IMR-90 (cell line): ENCODE measurements around the gene TNFRSF9. TPM values are rescaled to one million over a fixed set of nuclear protein-coding genes. Genes with fewer than 3 reads are reported as not detected.
A peak's percentile ranks its signal among the peaks of the same experiment; 100 is the strongest.

Experiments used
- ATAC-seq: fragments of 200-7000 bp; cut with Tn5 transposase; 2 replicates; pipeline ENCODE4 v1.9.1; 2020; ENCODE audit warnings: low read depth, mild to moderate bottlenecking, moderate library complexity
- BruUV-seq: library from RNA; stranded (reverse); fragments of 400-500 nt; replicated peaks from 2 replicates; lab custom pipeline; 2021; lab: Mats Ljungman, UMichigan
- CTCF ChIA-PET: fragments of 300-600 bp; formaldehyde crosslinking; extraction: SDS; loops from one replicate; lab custom pipeline; 2021; ENCODE audit warnings: antibody characterized with exemption; lab: Yijun Ruan, JAX
- POLR2A ChIA-PET: fragments of 300-600 bp; sonication (Branson Sonifier 250); formaldehyde crosslinking; loops from one replicate; lab custom pipeline; 2022; ENCODE audit warnings: antibody characterized with exemption; ENCODE audit not compliant: unreplicated experiment; lab: Charles Lee
- DNase-seq: peaks from one replicate; pipeline ENCODE4 v3.0.0; 2013
- H2AFZ ChIP-seq: replicated peaks from 2 replicates; pipeline ENCODE3; 2013; ENCODE audit warnings: low read length, mild to moderate bottlenecking; ENCODE audit not compliant: poor library complexity
- H2AK5ac ChIP-seq: 2 replicates; pipeline ENCODE4 v1.6.1; 2013; ENCODE audit warnings: low read depth, low read length, inconsistent platforms
- H2AK9ac ChIP-seq: replicated peaks from 2 replicates; pipeline ENCODE3; 2013; ENCODE audit warnings: mild to moderate bottlenecking, low read depth, low read length, moderate library complexity; ENCODE audit not compliant: poor library complexity
- H2BK120ac ChIP-seq: 2 replicates; pipeline ENCODE4 v1.6.1; 2013; ENCODE audit warnings: low read depth, low read length, inconsistent platforms
- H2BK15ac ChIP-seq: 3 replicates; pipeline ENCODE4 v1.6.1; 2013; ENCODE audit warnings: low read depth, low read length, inconsistent platforms
- H2BK20ac ChIP-seq: 2 replicates; pipeline ENCODE4 v1.6.1; 2013; ENCODE audit warnings: low read depth, mild to moderate bottlenecking, inconsistent platforms, low read length, moderate library complexity
- H2BK5ac ChIP-seq: 2 replicates; pipeline ENCODE4 v1.6.1; 2013; ENCODE audit warnings: mild to moderate bottlenecking, low read depth, low read length, inconsistent platforms; ENCODE audit not compliant: poor library complexity, severe bottlenecking
- H3K14ac ChIP-seq: replicated peaks from 2 replicates; pipeline ENCODE4 v1.6.1; 2013; ENCODE audit warnings: low read depth, low read length, inconsistent platforms
- H3K18ac ChIP-seq: 2 replicates; pipeline ENCODE4 v1.6.1; 2013; ENCODE audit warnings: low read depth, low read length, control low read depth
- H3K23ac ChIP-seq: 2 replicates; pipeline ENCODE4 v1.6.1; 2013; ENCODE audit warnings: low read depth, low read length, inconsistent platforms
- H3K27ac ChIP-seq: 2 replicates; pipeline ENCODE4 v1.5.1; 2013; ENCODE audit warnings: mild to moderate bottlenecking, control low read depth, low read length; ENCODE audit not compliant: insufficient read depth
- H3K27me3 ChIP-seq: 2 replicates; pipeline ENCODE4 v1.6.1; 2013; ENCODE audit warnings: low read length; ENCODE audit not compliant: control insufficient read depth, insufficient read depth
- H3K36me3 ChIP-seq: 2 replicates; pipeline ENCODE4 v1.6.1; 2013; ENCODE audit warnings: low read length, mixed read lengths; ENCODE audit not compliant: control insufficient read depth, insufficient read depth
- H3K4ac ChIP-seq: 2 replicates; pipeline ENCODE4 v1.6.1; 2013; ENCODE audit warnings: low read depth, low read length, inconsistent platforms
- H3K4me1 ChIP-seq: 2 replicates; pipeline ENCODE4 v1.6.1; 2013; ENCODE audit warnings: low read length, mixed read lengths; ENCODE audit not compliant: control insufficient read depth, insufficient read depth
- H3K4me2 ChIP-seq: 2 replicates; pipeline ENCODE4 v1.6.1; 2013; ENCODE audit warnings: low read depth, mild to moderate bottlenecking, control low read depth, low read length, moderate library complexity
- H3K4me3 ChIP-seq: 2 replicates; pipeline ENCODE4 v1.5.1; 2013; ENCODE audit warnings: low read depth, mild to moderate bottlenecking, control low read depth, low read length, moderate library complexity; ENCODE audit not compliant: insufficient read depth
- H3K56ac ChIP-seq: 2 replicates; pipeline ENCODE4 v1.6.1; 2013; ENCODE audit warnings: low read length, inconsistent platforms; ENCODE audit not compliant: insufficient read depth; ENCODE audit errors: extremely low read depth
- H3K79me1 ChIP-seq, 2 experiments: 2 replicates each; pipeline ENCODE4 v1.6.1; 2013; ENCODE audit warnings: low read length in 2 of 2, inconsistent platforms in 1 of 2, low read depth in 1 of 2
- H3K9ac ChIP-seq: 2 replicates; pipeline ENCODE4 v1.6.1; 2013; ENCODE audit warnings: low read depth, low read length, control low read depth
- H3K9me1 ChIP-seq: 2 replicates; pipeline ENCODE4 v1.6.1; 2013; ENCODE audit warnings: low read length, inconsistent platforms; ENCODE audit not compliant: insufficient read depth
- H3K9me3 ChIP-seq: 2 replicates; pipeline ENCODE4 v1.6.1; 2013; ENCODE audit warnings: low read length; ENCODE audit not compliant: control insufficient read depth, insufficient read depth
- H4K20me1 ChIP-seq: 2 replicates; pipeline ENCODE4 v1.6.1; 2013; ENCODE audit warnings: low read length, inconsistent platforms; ENCODE audit not compliant: insufficient read depth
- H4K5ac ChIP-seq: 2 replicates; pipeline ENCODE4 v1.6.1; 2013; ENCODE audit warnings: mild to moderate bottlenecking, low read depth, low read length, control low read depth
- H4K8ac ChIP-seq, 2 experiments: 2 replicates each; pipeline ENCODE4 v1.6.1; 2013; ENCODE audit warnings: low read depth in 2 of 2, low read length in 2 of 2, control low read depth in 1 of 2, inconsistent platforms in 1 of 2
- H4K91ac ChIP-seq: 2 replicates; pipeline ENCODE4 v1.6.1; 2013; ENCODE audit warnings: low read depth, low read length, inconsistent platforms; ENCODE audit not compliant: insufficient read depth
- BHLHE40 ChIP-seq: fragments of 150-350 bp; IDR thresholded peaks from 2 replicates; pipeline ENCODE4 v1.6.1; 2016; ENCODE audit warnings: mild to moderate bottlenecking, low read depth, low read length
- CEBPB ChIP-seq: IDR thresholded peaks from 2 replicates; pipeline ENCODE4 v1.6.1; 2012; ENCODE audit warnings: low read depth, low read length, improper control_type of control experiment
- CHD1 ChIP-seq: IDR thresholded peaks from 2 replicates; pipeline ENCODE4 v1.6.1; 2012; ENCODE audit warnings: low read depth, low read length, improper control_type of control experiment
- FOS ChIP-seq: fragments of 150-350 bp; IDR thresholded peaks from 2 replicates; pipeline ENCODE4 v1.6.1; 2016; ENCODE audit warnings: low read depth, low read length
- MAZ ChIP-seq: IDR thresholded peaks from 2 replicates; pipeline ENCODE4 v1.6.1; 2012; ENCODE audit warnings: low read depth, mild to moderate bottlenecking, low read length, improper control_type of control experiment, moderate library complexity, borderline replicate concordance
- MXI1 ChIP-seq: IDR thresholded peaks from 2 replicates; pipeline ENCODE4 v1.6.1; 2012; ENCODE audit warnings: low read depth, mild to moderate bottlenecking, low read length, moderate library complexity, borderline replicate concordance
- NFE2L2 ChIP-seq: fragments of 150-350 bp; IDR thresholded peaks from 2 replicates; pipeline ENCODE4 v1.6.1; 2016; ENCODE audit warnings: low read depth, mild to moderate bottlenecking, low read length
- RAD21 ChIP-seq: IDR thresholded peaks from 2 replicates; pipeline ENCODE4 v1.6.1; 2012; ENCODE audit warnings: low read length, improper control_type of control experiment
- RCOR1 ChIP-seq: IDR thresholded peaks from 2 replicates; pipeline ENCODE4 v1.6.1; 2012; ENCODE audit warnings: mild to moderate bottlenecking, low read length, improper control_type of control experiment; ENCODE audit not compliant: insufficient replicate concordance
- RFX5 ChIP-seq: IDR thresholded peaks from 2 replicates; pipeline ENCODE4 v1.8.0; 2012; ENCODE audit warnings: low read depth, mild to moderate bottlenecking, low read length, moderate library complexity
- SMC3 ChIP-seq: fragments of 150-350 bp; IDR thresholded peaks from 2 replicates; pipeline ENCODE4 v1.6.1; 2016; ENCODE audit warnings: low read depth, mild to moderate bottlenecking, antibody characterized with exemption, low read length, moderate library complexity
- WGBS, 2 experiments: methylation state at CpG; one replicate each; pipeline versions ENCODE4 v1.1.5 to v1.1.7; 2013; ENCODE audit warnings: missing lambda C conversion rate in 2 of 2; ENCODE audit not compliant: insufficient read length in 1 of 2; ENCODE audit errors: extremely low coverage in 2 of 2; 5-methylcytosine and 5-hydroxymethylcytosine counted together
- dilution Hi-C: fragments of 300-500 bp; cut with HindIII; formaldehyde crosslinking; loops from one replicate; pipeline ENCODE4 v1.14.3; 2018; ENCODE audit warnings: low sequenced_read_pairs; ENCODE audit not compliant: unreplicated experiment
- in situ Hi-C: fragments of 300-500 bp; cut with MboI; formaldehyde crosslinking; loops from 3 replicates; pipeline ENCODE4 v1.14.3; 2019; ENCODE audit warnings: low sequenced_read_pairs, inconsistent platforms, mixed read lengths
- intact Hi-C: fragments of 100-400 bp; cut with micrococcal nuclease; formaldehyde crosslinking; loops from 2 replicates; pipeline ENCODE4 v1.10.0; 2022
- polyA plus RNA-seq, 3 experiments: library from polyadenylated mRNA; depleted of rRNA; stranded (reverse); fragments of >200 nt; gene quantifications; 2 replicates each; pipeline ENCODE4 v1.2.3, GENCODE V29; 2012; ENCODE audit warnings: low replicate concordance in 1 of 3
- total RNA-seq: library from RNA; depleted of rRNA; stranded (reverse); fragments of >200 nt; gene quantifications from 2 replicates; pipeline ENCODE4 v1.2.3, GENCODE V29; 2012
- TF ChIP-seq, protein P1 (sequence below): conservative IDR thresholded peaks from 2 replicates; pipeline ENCODE4 v1.5.1; 2012; ENCODE audit warnings: mild to moderate bottlenecking, low read depth, low read length, improper control_type of control experiment
- TF ChIP-seq, protein P2 (sequence below): fragments of 150-350 bp; IDR thresholded peaks from 2 replicates; pipeline ENCODE4 v1.6.1; 2017; ENCODE audit warnings: mild to moderate bottlenecking, antibody characterized with exemption, low read length, low read depth
- TF ChIP-seq, protein P3 (sequence below): fragments of 150-350 bp; IDR thresholded peaks from 2 replicates; pipeline ENCODE4 v1.6.1; 2016; ENCODE audit warnings: low read depth, mild to moderate bottlenecking, low read length, moderate library complexity, borderline replicate concordance

Gene TNFRSF9
- total and polyA plus RNA-seq, 2 of the 4 experiments (the other 2 are of a cell fraction), result 0.43 to 0.72 TPM

DNA sequence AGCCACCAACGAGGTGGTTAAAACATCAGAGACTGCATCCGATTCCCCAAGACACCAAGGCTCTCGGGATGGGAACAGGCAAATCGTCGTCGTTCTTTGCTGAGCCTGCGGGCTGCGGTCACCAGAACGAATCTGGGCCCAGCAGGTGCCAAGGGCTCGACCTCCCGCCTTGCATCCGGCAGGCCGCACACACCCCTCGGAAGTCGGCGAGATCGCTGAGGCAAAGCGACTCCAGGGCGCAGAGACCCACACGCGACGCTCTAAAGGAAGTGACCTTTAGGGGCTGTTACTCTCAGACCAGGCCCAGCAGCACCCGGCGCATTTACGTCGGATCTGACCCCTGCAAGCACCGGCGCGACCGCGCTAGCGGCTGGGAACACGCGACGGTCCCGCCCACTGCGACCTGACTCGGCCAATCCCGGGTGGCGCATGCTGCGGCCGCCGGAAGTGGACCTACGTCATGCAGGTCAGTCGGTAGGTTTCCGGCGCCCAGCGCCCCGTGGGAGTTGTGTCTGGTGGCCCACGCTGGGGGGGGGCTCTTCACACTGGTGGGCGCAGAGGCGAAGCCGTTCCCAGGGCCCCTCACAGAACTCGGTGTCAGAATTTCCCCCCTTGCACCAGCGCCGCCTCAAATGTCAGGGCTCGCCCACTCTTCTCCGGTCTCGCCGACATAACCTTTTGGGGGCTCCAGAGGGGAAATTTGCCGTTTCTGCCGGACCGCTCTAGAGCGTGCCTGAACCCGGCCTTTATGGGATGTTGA, 13.4 kb upstream of the TNFRSF9 start:
- Histone ChIP-seq H3K27ac (no peak overlapping the region), H2BK20ac (no peak overlapping the region), H3K79me1 (no peaks in the 10 kb centered on the region), H3K9me3 (no peaks in the 10 kb centered on the region), H4K20me1 (no peaks in the 10 kb centered on the region), H3K4me1 (0 out of 2 replicates have a peak, but pooled peaks cover 4% of the 10 kb centered on the region), H4K8ac (peak overlapping the region; percentile 74 to 94), H3K14ac (peak overlapping the region; percentile 59; the same call in 1 of the 2 replicates), H3K36me3 (no peaks in the 10 kb centered on the region), H3K4me3 (peak overlapping the region; percentile 29), H3K27me3 (no peaks in the 10 kb centered on the region), H2AK9ac (peak overlapping the region; percentile 35), H2BK15ac (no peak overlapping the region), H3K9ac (no peak overlapping the region), H2AFZ (peak overlapping the region; percentile 97), H3K56ac (peak overlapping the region; percentile 2; the same call in 1 of the 2 replicates), H4K91ac (no peak overlapping the region), H3K4ac (peak overlapping the region; percentile 73; the same call in 1 of the 2 replicates), H3K4me2 (peak overlapping the region; percentile 50), H3K18ac (no peak overlapping the region), H2BK5ac (no peak overlapping the region), H4K5ac (peak overlapping the region; percentile 59), H3K9me1 (no peaks in the 10 kb centered on the region), H2BK120ac (peak overlapping the region; percentile 34), H3K23ac (peak overlapping the region; percentile 5; the same call in 1 of the 2 replicates), H2AK5ac (peak overlapping the region; percentile 15; the same call in 1 of the 2 replicates)
- ATAC-seq (peak; percentile 87), DNase-seq (peak; percentile 51)
- 19% methylated on average over 26 of the region's 65 CpGs; no CpG with 5 or more reads in 1 of the 2 experiments for WGBS, 2 experiments
- intact Hi-C loops (no loop called here), in situ Hi-C loops (no loop called here), dilution Hi-C loops (no loop called here)
- ChIA-PET CTCF (no interaction called here), POLR2A (no interaction called here)
- no TSS peak for BruUV-seq
- TF ChIP-seq, protein P1, sequence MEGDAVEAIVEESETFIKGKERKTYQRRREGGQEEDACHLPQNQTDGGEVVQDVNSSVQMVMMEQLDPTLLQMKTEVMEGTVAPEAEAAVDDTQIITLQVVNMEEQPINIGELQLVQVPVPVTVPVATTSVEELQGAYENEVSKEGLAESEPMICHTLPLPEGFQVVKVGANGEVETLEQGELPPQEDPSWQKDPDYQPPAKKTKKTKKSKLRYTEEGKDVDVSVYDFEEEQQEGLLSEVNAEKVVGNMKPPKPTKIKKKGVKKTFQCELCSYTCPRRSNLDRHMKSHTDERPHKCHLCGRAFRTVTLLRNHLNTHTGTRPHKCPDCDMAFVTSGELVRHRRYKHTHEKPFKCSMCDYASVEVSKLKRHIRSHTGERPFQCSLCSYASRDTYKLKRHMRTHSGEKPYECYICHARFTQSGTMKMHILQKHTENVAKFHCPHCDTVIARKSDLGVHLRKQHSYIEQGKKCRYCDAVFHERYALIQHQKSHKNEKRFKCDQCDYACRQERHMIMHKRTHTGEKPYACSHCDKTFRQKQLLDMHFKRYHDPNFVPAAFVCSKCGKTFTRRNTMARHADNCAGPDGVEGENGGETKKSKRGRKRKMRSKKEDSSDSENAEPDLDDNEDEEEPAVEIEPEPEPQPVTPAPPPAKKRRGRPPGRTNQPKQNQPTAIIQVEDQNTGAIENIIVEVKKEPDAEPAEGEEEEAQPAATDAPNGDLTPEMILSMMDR, result no peak
- no peak for TF ChIP-seq SMC3
- TF ChIP-seq CEBPB, result no peak
- TF ChIP-seq, protein P2, sequence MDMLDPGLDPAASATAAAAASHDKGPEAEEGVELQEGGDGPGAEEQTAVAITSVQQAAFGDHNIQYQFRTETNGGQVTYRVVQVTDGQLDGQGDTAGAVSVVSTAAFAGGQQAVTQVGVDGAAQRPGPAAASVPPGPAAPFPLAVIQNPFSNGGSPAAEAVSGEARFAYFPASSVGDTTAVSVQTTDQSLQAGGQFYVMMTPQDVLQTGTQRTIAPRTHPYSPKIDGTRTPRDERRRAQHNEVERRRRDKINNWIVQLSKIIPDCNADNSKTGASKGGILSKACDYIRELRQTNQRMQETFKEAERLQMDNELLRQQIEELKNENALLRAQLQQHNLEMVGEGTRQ, result no peak
- TF ChIP-seq NFE2L2, result no peak
- no peak for TF ChIP-seq RCOR1
- no peak for TF ChIP-seq BHLHE40
- TF ChIP-seq CHD1, result no peak
- TF ChIP-seq FOS, result no peak
- no peak for TF ChIP-seq RAD21
- no peak for TF ChIP-seq MAZ
- TF ChIP-seq MXI1, result no peak
- no peak for TF ChIP-seq RFX5
- TF ChIP-seq, protein P3, sequence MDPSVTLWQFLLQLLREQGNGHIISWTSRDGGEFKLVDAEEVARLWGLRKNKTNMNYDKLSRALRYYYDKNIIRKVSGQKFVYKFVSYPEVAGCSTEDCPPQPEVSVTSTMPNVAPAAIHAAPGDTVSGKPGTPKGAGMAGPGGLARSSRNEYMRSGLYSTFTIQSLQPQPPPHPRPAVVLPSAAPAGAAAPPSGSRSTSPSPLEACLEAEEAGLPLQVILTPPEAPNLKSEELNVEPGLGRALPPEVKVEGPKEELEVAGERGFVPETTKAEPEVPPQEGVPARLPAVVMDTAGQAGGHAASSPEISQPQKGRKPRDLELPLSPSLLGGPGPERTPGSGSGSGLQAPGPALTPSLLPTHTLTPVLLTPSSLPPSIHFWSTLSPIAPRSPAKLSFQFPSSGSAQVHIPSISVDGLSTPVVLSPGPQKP, result no peak
